AG08396 (cell line): ENCODE measurements around the gene CACNA2D2.

Source experiments
- DNase-seq: peaks from one replicate; pipeline ENCODE4 v3.0.0; 2012; ENCODE audit warnings: low spot score, mixed read lengths

CACNA2D2 gene

DNA sequence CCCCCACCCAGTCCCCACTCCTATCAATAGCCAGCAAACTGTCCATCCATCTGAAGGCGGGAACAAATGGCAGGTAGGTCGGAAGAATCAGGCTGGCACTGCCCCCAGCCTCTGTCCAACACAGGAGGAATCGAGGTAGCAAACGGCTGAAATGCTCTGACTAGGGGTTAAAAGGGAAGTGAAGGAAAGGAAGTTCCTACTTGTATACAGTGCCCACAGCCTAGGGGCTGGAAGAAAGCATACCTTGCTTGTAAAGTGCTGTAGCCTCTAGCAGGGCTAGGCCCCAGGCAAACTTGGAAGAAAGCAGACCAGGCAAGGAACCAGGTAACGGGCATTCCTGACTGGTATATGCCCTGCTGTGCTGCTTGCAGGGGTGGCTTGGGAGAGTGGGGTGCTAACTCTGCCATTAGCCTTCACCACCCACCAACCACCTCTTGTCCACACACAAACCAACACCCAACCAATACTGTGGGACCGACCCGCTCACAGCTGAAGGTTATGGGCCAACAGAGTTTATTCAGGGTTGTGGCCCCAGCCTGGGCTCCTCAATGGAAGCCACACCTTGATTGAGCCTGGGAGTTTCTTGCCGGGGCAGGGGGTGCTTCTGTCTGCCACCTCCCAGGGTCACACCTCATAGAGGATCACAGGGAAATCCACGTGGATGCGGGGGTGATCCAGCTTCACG is 177.8 kb downstream of the CACNA2D2 start:
- DNase-seq: no peak

DNA sequence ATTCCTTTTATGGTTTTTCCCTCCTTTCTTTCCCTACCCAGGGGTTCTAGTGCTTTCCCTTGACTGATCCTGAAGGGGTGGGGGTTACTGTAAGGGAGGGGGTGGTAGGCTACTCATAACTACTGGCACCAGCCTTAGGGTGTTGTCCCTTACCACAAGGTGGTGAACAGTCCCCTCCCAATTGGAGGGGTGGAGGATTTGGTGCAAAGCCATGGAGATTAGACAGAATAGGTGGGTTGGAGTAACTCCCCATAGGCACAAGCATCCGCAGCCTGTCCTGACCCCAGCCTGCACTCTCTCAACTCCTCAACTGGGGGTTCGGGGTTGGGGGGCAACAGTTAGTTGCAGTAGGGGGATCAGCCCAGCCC is 178.3 kb downstream of the CACNA2D2 start:
- DNase-seq: no peak

DNA sequence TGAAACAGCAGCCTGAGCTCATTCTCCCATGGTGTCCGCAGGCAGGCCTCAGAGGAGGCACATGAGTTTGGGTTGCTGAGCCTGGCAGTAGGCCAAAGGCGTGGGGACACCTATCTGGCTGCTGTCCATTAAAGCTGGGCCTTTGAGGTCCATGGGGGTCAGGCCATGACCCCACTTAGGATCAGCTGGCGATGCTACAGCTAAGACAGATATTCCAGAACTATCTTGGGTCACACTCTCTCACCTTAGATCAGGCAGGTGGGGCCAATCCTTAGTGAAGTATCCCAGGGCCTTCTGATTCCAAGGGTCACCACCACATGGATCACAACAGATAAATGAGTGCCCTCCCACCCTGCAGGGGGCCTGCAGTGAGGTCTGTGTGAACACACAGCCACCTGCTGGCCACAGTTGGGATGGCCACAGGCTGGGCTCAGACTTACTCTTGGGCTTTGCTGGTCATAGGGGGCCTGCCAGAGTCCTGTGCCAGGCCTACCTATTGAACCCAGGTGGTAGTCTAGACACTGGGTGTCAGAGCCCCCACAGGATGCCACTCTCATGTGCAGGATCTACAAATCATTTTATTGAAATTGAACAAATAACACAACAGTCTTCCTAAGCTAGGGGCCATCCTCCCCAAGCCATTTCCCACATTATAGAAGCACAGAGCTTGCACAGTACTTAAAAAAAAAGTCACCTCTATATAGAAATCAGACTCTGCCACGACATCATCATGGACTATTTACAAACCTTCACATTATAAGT is 178.9 kb downstream of the CACNA2D2 start:
- DNase-seq: peak; percentile 84

DNA sequence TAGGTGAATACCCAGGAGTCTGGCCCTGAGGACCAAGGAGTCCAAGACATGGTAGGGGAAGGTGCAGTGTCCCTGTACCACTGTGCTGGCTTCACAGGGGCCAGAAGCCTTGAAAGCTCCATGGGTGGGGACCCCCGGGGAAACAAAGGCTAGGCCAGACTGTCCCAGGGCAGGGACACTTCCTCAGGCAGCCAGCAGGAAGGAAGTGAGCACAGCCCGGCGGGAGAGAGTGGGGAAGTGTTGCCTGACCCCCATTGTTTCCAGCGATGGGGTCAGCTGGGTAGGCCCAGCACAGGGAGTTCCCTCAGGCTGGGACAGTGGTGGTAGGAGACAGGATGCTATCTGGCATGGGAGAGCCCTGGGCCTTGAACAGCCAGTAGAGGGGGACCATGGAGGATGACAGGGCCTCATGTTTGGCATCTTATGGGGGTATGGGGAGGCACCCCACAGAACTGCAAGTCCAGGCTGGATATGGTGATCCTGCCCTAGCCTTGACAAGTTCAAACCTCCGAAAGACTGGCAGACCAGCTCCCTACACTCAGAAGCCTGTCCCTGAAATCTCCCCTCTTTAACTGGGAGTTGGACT is 179.7 kb downstream of the CACNA2D2 start:
- no peak for DNase-seq

DNA sequence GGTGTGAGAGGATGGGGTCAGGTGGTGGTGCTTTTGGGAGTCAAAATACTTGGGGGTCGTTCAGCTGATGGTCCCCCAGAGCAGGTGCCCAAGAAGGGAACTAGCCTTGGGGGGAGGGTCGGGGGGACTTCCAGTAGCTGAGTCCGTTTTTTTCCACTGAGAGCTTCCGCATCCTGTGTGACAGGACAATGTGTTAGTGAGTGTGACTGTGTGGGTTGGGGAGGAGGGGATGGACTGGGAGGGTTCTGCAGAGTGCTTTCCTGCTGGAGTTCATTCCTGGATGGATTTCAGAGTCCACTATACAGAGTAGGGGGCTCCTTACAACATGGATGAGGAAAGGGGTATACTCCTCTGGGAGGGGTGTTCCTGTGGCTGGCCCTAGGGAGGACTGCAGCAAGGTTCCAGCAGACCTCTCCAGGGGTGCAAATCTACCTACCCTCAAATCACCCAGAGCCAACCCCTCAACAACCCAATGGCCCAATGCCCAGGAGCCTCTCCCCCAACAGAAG is 180.3 kb downstream of the CACNA2D2 start:
- no peak for DNase-seq

DNA sequence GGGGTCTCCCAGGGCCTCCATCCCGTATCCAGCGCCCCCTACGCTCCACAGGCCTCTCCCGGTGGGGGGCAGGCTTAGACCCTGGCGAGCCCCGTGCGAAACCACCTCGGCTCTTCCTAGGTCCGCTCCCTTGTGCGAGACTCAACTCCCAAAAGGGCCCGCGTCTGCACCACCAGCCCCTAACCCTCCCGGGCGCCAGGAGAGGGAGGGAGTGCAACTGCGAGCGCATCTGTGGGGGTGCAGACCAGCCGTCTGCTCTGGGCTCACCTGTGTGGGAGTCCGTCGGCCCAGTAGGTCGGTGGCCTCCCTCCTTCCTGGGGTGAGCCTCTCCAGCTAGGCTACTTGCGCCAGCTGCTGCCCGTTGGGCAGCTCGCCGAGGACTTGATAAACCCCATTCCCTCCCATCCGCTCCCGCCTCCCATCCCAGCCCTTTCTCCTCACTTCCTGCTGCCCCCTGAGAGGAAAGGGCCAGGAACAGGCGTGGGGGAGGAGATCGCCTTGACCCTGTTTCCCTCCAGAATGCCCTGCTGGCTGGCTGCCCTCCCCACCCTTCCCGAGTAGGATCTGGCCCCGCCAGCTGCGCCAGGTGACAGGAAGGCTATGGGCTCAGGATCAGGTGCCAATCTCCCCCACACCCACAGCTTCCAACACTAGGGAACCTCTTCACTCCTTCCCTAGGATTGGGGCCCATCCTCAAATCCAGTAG is 180.9 kb downstream of the CACNA2D2 start, which contains the start of gene HYAL2:
TSS of gene HYAL2 (minus strand) at position 360 of the 706 bp plus-strand sequence. CDS start 2,256 bp downstream, outside the sequence.
- no peak for DNase-seq

DNA sequence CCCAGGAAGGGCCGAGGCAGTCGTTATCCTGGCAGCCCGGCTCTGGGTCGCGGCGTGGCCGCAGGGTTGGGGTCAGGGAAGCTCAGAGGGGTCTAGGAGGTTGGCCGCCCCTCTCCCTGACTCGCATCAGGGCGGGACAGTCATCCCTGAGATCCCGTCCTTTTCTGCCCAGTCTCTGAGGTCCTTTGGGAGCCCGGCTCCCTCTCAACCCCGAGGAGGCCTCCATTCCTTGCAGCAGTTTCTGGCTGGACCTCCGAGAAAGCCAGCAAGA is 181.4 kb downstream of the CACNA2D2 start:
- no peak for DNase-seq

DNA sequence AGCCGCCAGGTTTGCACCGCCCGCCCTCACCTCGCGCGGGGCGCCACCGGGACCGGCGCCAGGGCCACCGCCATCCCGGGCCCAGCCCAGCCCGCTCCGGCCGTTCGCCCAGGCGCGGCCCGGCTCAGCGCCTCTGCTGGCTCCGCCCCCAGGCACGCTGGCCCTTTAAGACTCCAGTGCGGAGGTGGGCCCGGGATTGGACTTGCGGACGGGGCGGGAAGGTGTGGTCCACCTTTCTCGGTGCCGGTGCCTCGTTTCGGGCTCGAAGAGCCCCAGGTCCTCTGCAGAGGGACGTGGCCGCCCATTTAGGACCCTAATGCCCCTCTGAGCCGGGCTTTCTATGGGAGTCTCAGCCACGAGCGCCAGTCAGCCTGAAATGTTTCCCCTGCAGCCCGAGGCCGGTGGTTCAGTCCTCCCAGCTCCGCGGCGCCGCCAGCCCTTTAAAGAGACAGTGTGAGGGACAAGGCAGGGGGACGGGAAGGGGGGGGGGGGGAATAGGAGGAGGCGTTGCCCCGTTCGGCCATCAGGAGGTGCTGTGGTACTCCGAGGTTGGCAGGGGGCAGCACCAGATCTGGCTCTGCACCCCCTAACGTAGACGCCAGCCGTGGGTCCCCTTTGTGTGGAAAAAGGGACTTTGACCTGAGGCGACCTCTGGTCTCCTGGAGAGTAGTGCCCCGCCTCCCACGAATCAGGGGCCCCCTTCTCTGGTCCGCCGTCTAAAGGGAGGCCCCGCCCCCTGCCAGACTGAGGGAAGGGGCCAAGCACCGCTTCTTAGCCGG is 181.9 kb downstream of the CACNA2D2 start:
- DNase-seq: peak; percentile 95

DNA sequence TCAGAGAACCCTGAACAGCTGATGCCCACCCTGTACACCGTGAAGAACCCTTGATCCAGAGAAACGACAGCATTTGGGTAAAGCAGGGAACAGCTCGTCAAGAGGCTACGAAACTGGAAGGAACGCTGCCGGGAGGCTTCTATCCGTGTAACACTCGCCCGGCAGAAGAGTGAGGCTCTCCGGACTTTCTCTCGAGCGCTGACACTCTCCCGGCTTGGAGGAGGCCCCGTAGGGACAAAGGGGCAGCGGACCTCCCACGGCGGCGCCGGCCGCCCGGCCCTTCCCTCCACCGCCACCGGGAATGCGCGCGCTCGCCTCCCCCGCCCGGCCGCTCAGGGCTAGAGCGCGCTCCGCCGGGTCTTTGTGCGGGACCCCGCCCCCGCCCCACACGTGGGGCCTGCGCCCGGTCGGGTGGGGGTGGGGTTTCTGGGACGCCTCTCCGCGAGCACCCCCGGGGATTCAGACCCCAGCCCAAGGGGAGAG is 182.5 kb downstream of the CACNA2D2 start:
- DNase-seq: peak; percentile 88

DNA sequence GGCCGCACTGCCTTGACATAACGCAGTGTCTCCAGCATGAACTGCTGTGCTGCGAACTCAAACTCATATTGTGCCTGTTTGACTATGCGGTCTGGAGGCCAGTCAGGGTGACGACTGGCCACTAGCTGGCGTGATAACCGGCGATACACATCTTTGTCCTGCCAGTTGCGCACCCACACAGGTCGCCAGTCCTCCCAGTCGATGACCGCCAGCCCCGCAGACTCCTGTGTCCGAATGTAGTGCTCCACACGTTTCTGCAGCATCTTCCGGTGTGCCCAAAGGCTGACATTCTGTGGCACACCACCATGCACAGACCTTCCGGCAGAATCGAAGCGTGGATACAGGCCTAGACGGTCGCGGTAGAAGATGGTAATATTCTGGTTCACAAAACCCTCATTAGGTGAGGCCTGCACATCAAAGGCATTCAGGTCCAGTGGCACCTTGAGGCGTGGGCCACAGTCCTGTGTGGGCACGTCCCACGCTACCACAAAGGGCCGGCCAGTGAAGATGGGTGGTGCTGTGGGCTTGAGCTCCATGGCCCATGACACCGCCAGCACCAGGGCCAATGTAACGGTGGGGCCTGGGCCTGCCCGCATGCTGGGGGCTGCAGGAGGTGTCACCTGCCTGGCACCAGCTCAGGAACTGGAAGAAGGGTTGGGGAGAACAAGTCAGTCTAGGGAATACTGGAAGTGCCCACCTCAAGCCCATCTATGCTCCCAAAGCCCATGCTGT is 183.4 kb downstream of the CACNA2D2 start:
- DNase-seq: no peak

DNA sequence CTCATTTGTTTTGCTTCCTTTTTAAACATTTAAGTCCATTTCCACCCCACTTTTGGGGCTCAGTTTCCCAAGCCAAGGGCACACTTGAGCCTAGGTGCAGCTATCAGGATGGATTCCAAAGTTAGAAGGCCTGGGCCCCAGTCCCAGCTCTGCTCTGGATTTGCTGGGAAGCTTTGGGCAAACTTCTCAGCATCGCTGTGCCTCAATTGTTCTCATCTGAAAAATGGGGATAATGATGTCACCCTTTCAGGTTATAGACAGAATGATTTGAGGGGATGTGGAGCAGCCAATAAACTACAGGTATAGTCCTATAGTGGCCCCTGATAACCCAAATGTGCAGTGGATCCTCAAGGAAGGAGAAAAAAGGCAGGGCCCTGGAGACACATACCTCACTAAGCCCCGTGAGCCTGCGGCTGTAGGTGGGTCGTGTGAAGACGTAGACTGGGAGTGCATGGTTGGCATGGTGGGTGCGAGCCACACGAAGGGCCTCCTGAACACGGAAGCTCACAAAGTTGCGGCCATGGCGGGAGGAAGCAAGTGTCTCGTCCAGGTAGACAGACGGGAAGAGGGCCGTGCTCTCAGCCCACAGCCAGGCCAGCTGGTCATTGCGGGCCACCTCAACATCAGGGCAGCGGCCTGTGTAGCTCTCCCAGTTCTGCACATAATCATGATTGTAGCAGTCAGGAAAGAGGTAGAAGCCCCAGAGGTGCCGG is 184.1 kb downstream of the CACNA2D2 start:
- no peak for DNase-seq

DNA sequence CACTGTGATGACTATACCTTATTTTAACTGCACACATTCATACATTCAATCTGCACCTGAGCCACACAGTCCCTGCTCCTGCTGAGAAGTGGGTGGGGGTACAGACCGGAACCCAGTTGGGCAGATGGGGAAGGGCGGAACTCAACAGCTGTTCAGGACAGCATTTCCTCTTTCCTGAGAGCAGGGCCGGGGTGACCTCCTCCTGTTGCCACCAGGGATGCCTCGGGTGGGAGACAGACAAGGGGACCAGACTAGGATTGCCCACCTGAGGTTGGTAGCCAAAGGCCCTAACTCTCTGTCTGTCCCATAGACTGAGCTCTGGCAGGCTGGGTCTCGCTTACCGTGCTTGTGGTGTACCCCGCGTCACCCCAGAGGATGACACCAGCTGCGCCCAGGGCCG is 184.8 kb downstream of the CACNA2D2 start:
- DNase-seq: no peak

DNA sequence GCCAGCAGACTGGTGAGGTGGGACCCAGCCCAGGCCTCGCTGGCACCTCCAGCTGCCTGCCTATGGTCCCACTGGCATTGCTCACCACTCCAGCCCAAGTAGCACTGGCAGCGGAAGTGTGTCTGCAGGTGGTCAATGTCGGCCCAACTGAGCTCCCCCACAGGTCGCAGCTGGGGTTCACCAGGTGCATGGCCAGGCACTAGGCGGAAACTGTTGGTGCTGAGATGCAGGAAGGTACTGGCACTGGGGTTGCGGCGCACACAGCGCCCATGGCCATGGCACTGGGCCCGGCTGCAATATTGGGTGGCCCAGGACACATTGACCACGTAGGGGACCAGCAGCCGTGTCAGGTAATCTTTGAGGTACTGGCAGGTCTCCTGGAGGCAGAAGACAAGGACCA is 185.3 kb downstream of the CACNA2D2 start:
- no peak for DNase-seq

DNA sequence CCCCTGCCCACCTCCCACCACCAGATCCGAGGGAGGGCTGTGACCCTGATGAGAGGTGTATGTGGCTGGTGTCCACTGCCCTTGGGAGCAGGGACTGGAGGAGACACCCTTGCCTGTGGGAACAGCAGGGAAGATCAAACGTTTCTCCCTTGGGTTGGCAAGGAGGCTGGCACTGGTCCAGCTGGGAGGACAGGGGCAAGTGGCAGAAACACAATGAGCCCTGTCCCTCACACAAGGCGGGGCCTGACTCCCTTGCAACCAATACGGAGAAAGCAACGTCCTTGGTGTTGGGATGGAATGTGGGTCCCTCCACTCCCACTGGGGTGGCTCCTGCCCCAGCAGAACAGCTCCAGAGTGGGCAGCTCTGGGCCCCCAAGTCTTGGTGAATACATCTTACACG is 186.1 kb downstream of the CACNA2D2 start:
- no peak for DNase-seq

DNA sequence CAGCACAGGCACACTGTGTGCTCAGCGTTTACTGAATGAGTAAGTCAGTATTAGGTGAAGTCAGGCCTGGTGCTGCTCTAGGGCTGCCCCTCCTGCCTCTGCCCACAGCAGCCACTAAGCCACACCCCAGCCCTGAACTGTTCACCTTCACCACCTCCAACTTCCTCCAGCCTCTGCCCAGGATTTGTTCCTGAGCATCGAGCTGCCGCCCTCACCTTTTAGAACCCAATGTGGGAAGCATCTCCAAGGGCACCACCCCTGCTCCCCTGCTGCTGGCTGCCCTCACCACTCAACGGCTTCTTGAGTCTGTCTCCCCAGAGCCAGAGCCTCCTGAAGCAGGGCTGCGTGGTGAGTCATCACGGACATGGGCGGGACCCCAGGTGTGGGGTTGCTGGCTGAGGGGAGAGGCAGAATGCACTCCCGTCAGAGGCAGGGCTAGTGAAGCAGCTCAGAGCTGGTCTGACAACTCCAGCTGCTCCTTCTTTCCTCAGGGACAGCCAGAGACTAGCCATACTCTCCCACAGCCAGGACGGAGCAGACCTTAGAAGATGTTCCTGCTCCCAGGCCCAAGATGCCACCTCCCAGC is 186.7 kb downstream of the CACNA2D2 start:
- no peak for DNase-seq

DNA sequence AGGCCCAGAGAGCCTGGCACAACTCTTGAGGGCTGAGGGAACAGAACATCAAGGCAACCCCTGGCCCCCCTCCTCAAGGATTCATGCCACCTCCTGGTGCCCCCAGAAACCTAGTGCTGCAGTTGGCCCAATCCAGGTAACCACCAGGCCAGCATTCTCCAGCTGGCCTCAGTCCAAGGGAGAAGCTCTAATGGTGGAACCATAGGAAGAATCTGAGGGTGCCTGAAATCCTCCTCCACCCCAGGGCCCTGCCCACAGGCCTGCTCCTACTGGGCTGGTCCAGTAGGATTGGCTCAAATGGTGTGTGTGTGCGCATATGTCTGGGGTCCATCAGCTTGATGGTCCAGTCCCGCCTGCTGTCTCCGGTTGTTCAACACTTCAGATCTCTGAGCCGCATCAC is 188.6 kb downstream of the CACNA2D2 start:
- no peak for DNase-seq

DNA sequence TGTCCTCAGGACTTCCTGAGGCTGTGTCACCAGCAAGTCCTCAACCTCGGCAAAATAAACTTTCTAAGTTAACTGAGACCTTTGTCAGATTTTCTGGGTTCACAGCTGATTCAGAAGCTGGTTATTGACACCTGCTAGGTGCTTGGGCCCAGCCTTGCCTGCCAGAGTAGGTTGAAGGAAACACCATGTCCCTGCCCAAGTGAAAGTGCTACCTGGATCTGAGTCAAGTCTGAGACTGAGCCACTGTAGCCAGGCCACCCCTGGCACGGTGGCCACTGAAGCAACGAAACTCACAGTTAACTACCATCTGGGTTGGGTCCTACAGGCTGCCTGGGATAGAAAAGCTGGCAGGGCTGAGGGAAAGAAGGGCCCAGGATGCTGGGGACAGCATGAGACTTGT is 189.1 kb downstream of the CACNA2D2 start:
- no peak for DNase-seq
